Sigmoid colon (tissue), 7 donors: ENCODE results near the gene TNFRSF1B. TPM values are rescaled to one million over a fixed set of nuclear protein-coding genes. Genes with fewer than 3 reads are reported as not detected.

Experiments used
- DNase-seq: peaks from one replicate; pipeline ENCODE4 v3.0.0-alpha.2; 2019
- H3K27ac ChIP-seq, 4 donors: fragments of 200-600 bp; sonication (generic); one replicate each; pipeline ENCODE4 v1.5.1; 2016 to 2019; ENCODE audit warnings: mild to moderate bottlenecking in 1 of 4
- H3K27me3 ChIP-seq, 3 donors: fragments of 200-600 bp; sonication (generic); one replicate each; pipeline ENCODE4 v1.5.1; 2019; ENCODE audit warnings: mild to moderate bottlenecking in 1 of 3
- H3K36me3 ChIP-seq, 4 donors: fragments of 200-600 bp; sonication (generic); one replicate each; pipeline ENCODE4 v1.5.1; 2016 to 2019
- H3K4me1 ChIP-seq, 4 donors: fragments of 200-600 bp; sonication (generic); one replicate each; pipeline ENCODE4 v1.5.1; 2017 to 2019
- H3K4me3 ChIP-seq, 4 donors: fragments of 200-600 bp; sonication (generic); one replicate each; pipeline ENCODE4 v1.5.1; 2017 to 2019; ENCODE audit warnings: mild to moderate bottlenecking in 2 of 4, moderate library complexity in 1 of 4
- H3K9me3 ChIP-seq, 4 donors: fragments of 200-600 bp in 3 of 4; sonication (generic) in 3 of 4; one replicate each; pipeline versions ENCODE4 v1.5.1 to v1.6.1; 2013 to 2019
- CTCF ChIP-seq, 4 experiments: fragments of 450-650 bp in 3 of 4; fragments of 200-600 bp in 1 of 4; IDR thresholded peaks; one replicate each; pipeline ENCODE4 v1.5.1; 2016 to 2019; ENCODE audit warnings: antibody characterized with exemption in 4 of 4, mild to moderate bottlenecking in 3 of 4, moderate library complexity in 2 of 4
- EP300 ChIP-seq, 4 donors: sonication (generic); formaldehyde crosslinking; IDR thresholded peaks; one replicate each; pipeline ENCODE4 v1.6.1; 2017; ENCODE audit warnings: antibody characterized with exemption in 4 of 4
- POLR2A ChIP-seq, 2 donors: fragments of 450-650 bp; IDR thresholded peaks; one replicate each; pipeline ENCODE4 v1.6.1; 2016; ENCODE audit warnings: antibody characterized with exemption in 2 of 2, mild to moderate bottlenecking in 2 of 2, moderate library complexity in 2 of 2
- POLR2AphosphoS5 ChIP-seq, 4 donors: sonication (generic); formaldehyde crosslinking; IDR thresholded peaks; one replicate each; pipeline ENCODE4 v1.6.1; 2017; ENCODE audit warnings: antibody characterized with exemption in 4 of 4
- WGBS, 2 donors: extraction: QIAGEN DNeasy Blood & Tissue Kit; methylation state at CpG; one replicate each; pipeline ENCODE4 v1.1.7; 2013; 5-methylcytosine and 5-hydroxymethylcytosine counted together
- intact Hi-C: fragments of 100-400 bp; cut with DNase I; formaldehyde crosslinking; loops from one replicate; pipeline ENCODE4 v1.15.1; 2023
- polyA plus RNA-seq, 3 donors: library from polyadenylated mRNA; stranded (reverse); fragments of 200-250 nt; gene quantifications; one replicate each; pipeline ENCODE4 v1.2.3, GENCODE V29; 2013
- total RNA-seq, 4 donors: library from RNA; depleted of rRNA; stranded (reverse); fragments of >200 nt; gene quantifications; one replicate each; pipeline ENCODE4 v1.1.0, GENCODE V29; 2016
- donor health status: healthy with polysubstance abuse.
- donor health status: Bipolar disorder and iron deficiency.
- donor health status: healthy.

TNFRSF1B gene
- total and polyA plus RNA-seq, 7 donors, result 4.2 to 37.2 (median 18.6) TPM

GRCh38 chr1:12172042-12172851 lies 5.5 kb downstream of the TNFRSF1B start:
- Histone ChIP-seq H3K4me1 (peaks cover 0 to 35% (median 25%) of the 10 kb centered on the region in 4 donors), H3K36me3 (no peaks in the 10 kb centered on the region), H3K27ac (peak overlapping the region; percentile 47 to 60 (median 53)), H3K27me3 (peaks cover 0 to 18% (median 0%) of the 10 kb centered on the region in 3 donors), H3K4me3 (no peak overlapping the region), H3K9me3 (no peaks in the 10 kb centered on the region)
- intact Hi-C loops, result no loop called here
- no peak for TF ChIP-seq CTCF (IDR thresholded peaks at IDR 0.05)
- no peak for TF ChIP-seq POLR2AphosphoS5 (IDR thresholded peaks at IDR 0.05)
- TF ChIP-seq EP300 (IDR thresholded peaks at IDR 0.05), result no peak
- TF ChIP-seq POLR2A (IDR thresholded peaks at IDR 0.05), result no peak
- no peak for DNase-seq
- WGBS, 2 donors, result 79 to 86% methylated on average over 14 of the region's 14 CpGs

DNA sequence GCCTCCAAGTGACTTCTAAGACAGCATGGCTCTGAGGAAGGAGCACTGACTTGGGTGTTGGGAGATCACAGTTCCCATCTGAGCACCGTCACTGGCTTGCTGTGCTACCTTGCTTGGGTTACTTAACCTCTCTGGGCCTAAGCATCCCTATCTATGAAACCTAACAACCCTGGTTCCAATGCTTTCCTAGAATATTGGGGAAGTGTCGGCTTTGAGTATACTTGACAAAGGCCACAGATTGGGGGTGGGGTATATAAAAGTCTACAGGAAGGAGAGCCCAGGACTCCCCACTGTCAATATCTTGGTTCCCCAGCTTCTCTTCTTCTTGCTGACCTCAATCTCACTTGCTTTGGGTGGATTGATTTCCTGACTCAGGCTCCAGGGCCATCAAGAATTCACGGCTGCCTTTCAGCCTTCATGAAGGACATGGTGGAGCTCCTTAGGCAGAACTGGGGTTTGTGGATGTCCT lies 6.3 kb downstream of the TNFRSF1B start:
- 63 to 78% methylated on average over 3 of the region's 3 CpGs for WGBS, 2 donors
- intact Hi-C loops, result no loop called here
- no peaks in the 10 kb centered on the region for H3K9me3 ChIP-seq
- no peak overlapping the region for H3K4me3 ChIP-seq
- peak overlapping the region; percentile 47 to 60 (median 53) for H3K27ac ChIP-seq
- TF ChIP-seq CTCF (IDR thresholded peaks at IDR 0.05) (no peak), POLR2AphosphoS5 (IDR thresholded peaks at IDR 0.05) (no peak), EP300 (IDR thresholded peaks at IDR 0.05) (no peak), POLR2A (IDR thresholded peaks at IDR 0.05) (no peak)
- DNase-seq, result no peak
- no peaks in the 10 kb centered on the region for H3K36me3 ChIP-seq
- H3K4me1 ChIP-seq, result peaks cover 0 to 37% (median 29%) of the 10 kb centered on the region in 4 donors
- peaks cover 0 to 10% (median 0%) of the 10 kb centered on the region in 3 donors for H3K27me3 ChIP-seq

- Histone ChIP-seq H3K4me1 (peaks cover 0 to 43% (median 34%) of the 10 kb centered on the region in 4 donors), H3K9me3 (no peaks in the 10 kb centered on the region), H3K27ac (peak overlapping the region; percentile 47 to 60 (median 58)), H3K36me3 (no peaks in the 10 kb centered on the region), H3K27me3 (peaks cover 0 to 6% (median 0%) of the 10 kb centered on the region in 3 donors), H3K4me3 (no peak overlapping the region)
- no peak for DNase-seq
- intact Hi-C loops, result no loop called here
- WGBS, 2 donors, result 51 to 70% methylated on average over 11 of the region's 11 CpGs
- TF ChIP-seq EP300 (IDR thresholded peaks at IDR 0.05) (no peak), POLR2AphosphoS5 (IDR thresholded peaks at IDR 0.05) (peak in 1 of 4 donors; percentile 30), CTCF (IDR thresholded peaks at IDR 0.05) (no peak), POLR2A (IDR thresholded peaks at IDR 0.05) (no peak)
Observed at GRCh38 chr1:12173631-12174121, 6.9 kb downstream of the TNFRSF1B start.

- TF ChIP-seq EP300 (IDR thresholded peaks at IDR 0.05) (no peak), POLR2AphosphoS5 (IDR thresholded peaks at IDR 0.05) (no peak), CTCF (IDR thresholded peaks at IDR 0.05) (no peak), POLR2A (IDR thresholded peaks at IDR 0.05) (no peak)
- Histone ChIP-seq H3K4me1 (peaks cover 0 to 40% (median 27%) of the 10 kb centered on the region in 4 donors), H3K4me3 (no peak overlapping the region), H3K9me3 (no peaks in the 10 kb centered on the region), H3K27me3 (no peaks in the 10 kb centered on the region), H3K27ac (peak overlapping the region; percentile 60 to 63 (median 61)), H3K36me3 (no peaks in the 10 kb centered on the region)
- peak; percentile 81 for DNase-seq
- intact Hi-C loops, result no loop called here
- WGBS, 2 donors, result 71 to 82% methylated on average over 17 of the region's 17 CpGs
Observed at GRCh38 chr1:12174924-12175810, 8.4 kb downstream of the TNFRSF1B start.
